IMR-90 (cell line): ENCODE results near the gene PTPRQ. TPM values are rescaled to one million over a fixed set of nuclear protein-coding genes. Genes with fewer than 3 reads are reported as not detected.

ENCODE experiments used
- ATAC-seq: fragments of 200-7000 bp; cut with Tn5 transposase; 2 replicates; pipeline ENCODE4 v1.9.1; 2020; ENCODE audit warnings: low read depth, mild to moderate bottlenecking, moderate library complexity
- BruUV-seq: library from RNA; stranded (reverse); fragments of 400-500 nt; replicated peaks from 2 replicates; lab custom pipeline; 2021; lab: Mats Ljungman, UMichigan
- CTCF ChIA-PET: fragments of 300-600 bp; formaldehyde crosslinking; extraction: SDS; loops from one replicate; lab custom pipeline; 2021; ENCODE audit warnings: antibody characterized with exemption; lab: Yijun Ruan, JAX
- POLR2A ChIA-PET: fragments of 300-600 bp; sonication (Branson Sonifier 250); formaldehyde crosslinking; loops from one replicate; lab custom pipeline; 2022; ENCODE audit warnings: antibody characterized with exemption; ENCODE audit not compliant: unreplicated experiment; lab: Charles Lee
- DNase-seq: peaks from one replicate; pipeline ENCODE4 v3.0.0; 2013
- H2AFZ ChIP-seq: replicated peaks from 2 replicates; pipeline ENCODE3; 2013; ENCODE audit warnings: low read length, mild to moderate bottlenecking; ENCODE audit not compliant: poor library complexity
- H2AK5ac ChIP-seq: 2 replicates; pipeline ENCODE4 v1.6.1; 2013; ENCODE audit warnings: low read depth, low read length, inconsistent platforms
- H2AK9ac ChIP-seq: replicated peaks from 2 replicates; pipeline ENCODE3; 2013; ENCODE audit warnings: mild to moderate bottlenecking, low read depth, low read length, moderate library complexity; ENCODE audit not compliant: poor library complexity
- H2BK120ac ChIP-seq: 2 replicates; pipeline ENCODE4 v1.6.1; 2013; ENCODE audit warnings: low read depth, low read length, inconsistent platforms
- H2BK15ac ChIP-seq: 3 replicates; pipeline ENCODE4 v1.6.1; 2013; ENCODE audit warnings: low read depth, low read length, inconsistent platforms
- H2BK20ac ChIP-seq: 2 replicates; pipeline ENCODE4 v1.6.1; 2013; ENCODE audit warnings: low read depth, mild to moderate bottlenecking, inconsistent platforms, low read length, moderate library complexity
- H2BK5ac ChIP-seq: 2 replicates; pipeline ENCODE4 v1.6.1; 2013; ENCODE audit warnings: mild to moderate bottlenecking, low read depth, low read length, inconsistent platforms; ENCODE audit not compliant: poor library complexity, severe bottlenecking
- H3K14ac ChIP-seq: replicated peaks from 2 replicates; pipeline ENCODE4 v1.6.1; 2013; ENCODE audit warnings: low read depth, low read length, inconsistent platforms
- H3K18ac ChIP-seq: 2 replicates; pipeline ENCODE4 v1.6.1; 2013; ENCODE audit warnings: low read depth, low read length, control low read depth
- H3K23ac ChIP-seq: 2 replicates; pipeline ENCODE4 v1.6.1; 2013; ENCODE audit warnings: low read depth, low read length, inconsistent platforms
- H3K27ac ChIP-seq: 2 replicates; pipeline ENCODE4 v1.5.1; 2013; ENCODE audit warnings: mild to moderate bottlenecking, control low read depth, low read length; ENCODE audit not compliant: insufficient read depth
- H3K27me3 ChIP-seq: 2 replicates; pipeline ENCODE4 v1.6.1; 2013; ENCODE audit warnings: low read length; ENCODE audit not compliant: control insufficient read depth, insufficient read depth
- H3K36me3 ChIP-seq: 2 replicates; pipeline ENCODE4 v1.6.1; 2013; ENCODE audit warnings: low read length, mixed read lengths; ENCODE audit not compliant: control insufficient read depth, insufficient read depth
- H3K4ac ChIP-seq: 2 replicates; pipeline ENCODE4 v1.6.1; 2013; ENCODE audit warnings: low read depth, low read length, inconsistent platforms
- H3K4me1 ChIP-seq: 2 replicates; pipeline ENCODE4 v1.6.1; 2013; ENCODE audit warnings: low read length, mixed read lengths; ENCODE audit not compliant: control insufficient read depth, insufficient read depth
- H3K4me2 ChIP-seq: 2 replicates; pipeline ENCODE4 v1.6.1; 2013; ENCODE audit warnings: low read depth, mild to moderate bottlenecking, control low read depth, low read length, moderate library complexity
- H3K4me3 ChIP-seq: 2 replicates; pipeline ENCODE4 v1.5.1; 2013; ENCODE audit warnings: low read depth, mild to moderate bottlenecking, control low read depth, low read length, moderate library complexity; ENCODE audit not compliant: insufficient read depth
- H3K56ac ChIP-seq: 2 replicates; pipeline ENCODE4 v1.6.1; 2013; ENCODE audit warnings: low read length, inconsistent platforms; ENCODE audit not compliant: insufficient read depth; ENCODE audit errors: extremely low read depth
- H3K79me1 ChIP-seq, 2 experiments: 2 replicates each; pipeline ENCODE4 v1.6.1; 2013; ENCODE audit warnings: low read length in 2 of 2, inconsistent platforms in 1 of 2, low read depth in 1 of 2
- H3K9ac ChIP-seq: 2 replicates; pipeline ENCODE4 v1.6.1; 2013; ENCODE audit warnings: low read depth, low read length, control low read depth
- H3K9me1 ChIP-seq: 2 replicates; pipeline ENCODE4 v1.6.1; 2013; ENCODE audit warnings: low read length, inconsistent platforms; ENCODE audit not compliant: insufficient read depth
- H3K9me3 ChIP-seq: 2 replicates; pipeline ENCODE4 v1.6.1; 2013; ENCODE audit warnings: low read length; ENCODE audit not compliant: control insufficient read depth, insufficient read depth
- H4K20me1 ChIP-seq: 2 replicates; pipeline ENCODE4 v1.6.1; 2013; ENCODE audit warnings: low read length, inconsistent platforms; ENCODE audit not compliant: insufficient read depth
- H4K5ac ChIP-seq: 2 replicates; pipeline ENCODE4 v1.6.1; 2013; ENCODE audit warnings: mild to moderate bottlenecking, low read depth, low read length, control low read depth
- H4K8ac ChIP-seq, 2 experiments: 2 replicates each; pipeline ENCODE4 v1.6.1; 2013; ENCODE audit warnings: low read depth in 2 of 2, low read length in 2 of 2, control low read depth in 1 of 2, inconsistent platforms in 1 of 2
- H4K91ac ChIP-seq: 2 replicates; pipeline ENCODE4 v1.6.1; 2013; ENCODE audit warnings: low read depth, low read length, inconsistent platforms; ENCODE audit not compliant: insufficient read depth
- CEBPB ChIP-seq: IDR thresholded peaks from 2 replicates; pipeline ENCODE4 v1.6.1; 2012; ENCODE audit warnings: low read depth, low read length, improper control_type of control experiment
- CHD1 ChIP-seq: IDR thresholded peaks from 2 replicates; pipeline ENCODE4 v1.6.1; 2012; ENCODE audit warnings: low read depth, low read length, improper control_type of control experiment
- FOS ChIP-seq: fragments of 150-350 bp; IDR thresholded peaks from 2 replicates; pipeline ENCODE4 v1.6.1; 2016; ENCODE audit warnings: low read depth, low read length
- MAFK ChIP-seq: IDR thresholded peaks from 2 replicates; pipeline ENCODE4 v1.6.1; 2012; ENCODE audit warnings: low read depth, low read length, improper control_type of control experiment
- NFE2L2 ChIP-seq: fragments of 150-350 bp; IDR thresholded peaks from 2 replicates; pipeline ENCODE4 v1.6.1; 2016; ENCODE audit warnings: low read depth, mild to moderate bottlenecking, low read length
- POLR2A ChIP-seq: IDR thresholded peaks from 2 replicates; pipeline ENCODE4 v1.6.1; 2012; ENCODE audit warnings: mild to moderate bottlenecking, low read depth, low read length
- RAD21 ChIP-seq: IDR thresholded peaks from 2 replicates; pipeline ENCODE4 v1.6.1; 2012; ENCODE audit warnings: low read length, improper control_type of control experiment
- RCOR1 ChIP-seq: IDR thresholded peaks from 2 replicates; pipeline ENCODE4 v1.6.1; 2012; ENCODE audit warnings: mild to moderate bottlenecking, low read length, improper control_type of control experiment; ENCODE audit not compliant: insufficient replicate concordance
- RFX5 ChIP-seq: IDR thresholded peaks from 2 replicates; pipeline ENCODE4 v1.8.0; 2012; ENCODE audit warnings: low read depth, mild to moderate bottlenecking, low read length, moderate library complexity
- SMC3 ChIP-seq: fragments of 150-350 bp; IDR thresholded peaks from 2 replicates; pipeline ENCODE4 v1.6.1; 2016; ENCODE audit warnings: low read depth, mild to moderate bottlenecking, antibody characterized with exemption, low read length, moderate library complexity
- WGBS, 2 experiments: methylation state at CpG; one replicate each; pipeline versions ENCODE4 v1.1.5 to v1.1.7; 2013; ENCODE audit warnings: missing lambda C conversion rate in 2 of 2; ENCODE audit not compliant: insufficient read length in 1 of 2; ENCODE audit errors: extremely low coverage in 2 of 2; 5-methylcytosine and 5-hydroxymethylcytosine counted together
- dilution Hi-C: fragments of 300-500 bp; cut with HindIII; formaldehyde crosslinking; loops from one replicate; pipeline ENCODE4 v1.14.3; 2018; ENCODE audit warnings: low sequenced_read_pairs; ENCODE audit not compliant: unreplicated experiment
- in situ Hi-C: fragments of 300-500 bp; cut with MboI; formaldehyde crosslinking; loops from 3 replicates; pipeline ENCODE4 v1.14.3; 2019; ENCODE audit warnings: low sequenced_read_pairs, inconsistent platforms, mixed read lengths
- intact Hi-C: fragments of 100-400 bp; cut with micrococcal nuclease; formaldehyde crosslinking; loops from 2 replicates; pipeline ENCODE4 v1.10.0; 2022
- polyA plus RNA-seq, 3 experiments: library from polyadenylated mRNA; depleted of rRNA; stranded (reverse); fragments of >200 nt; gene quantifications; 2 replicates each; pipeline ENCODE4 v1.2.3, GENCODE V29; 2012; ENCODE audit warnings: low replicate concordance in 1 of 3
- total RNA-seq: library from RNA; depleted of rRNA; stranded (reverse); fragments of >200 nt; gene quantifications from 2 replicates; pipeline ENCODE4 v1.2.3, GENCODE V29; 2012
- TF ChIP-seq, protein P1 (sequence below): conservative IDR thresholded peaks from 2 replicates; pipeline ENCODE4 v1.5.1; 2012; ENCODE audit warnings: mild to moderate bottlenecking, low read depth, low read length, improper control_type of control experiment
- TF ChIP-seq, protein P2 (sequence below): fragments of 150-350 bp; IDR thresholded peaks from 2 replicates; pipeline ENCODE4 v1.6.1; 2017; ENCODE audit warnings: mild to moderate bottlenecking, antibody characterized with exemption, low read length, low read depth
- TF ChIP-seq, protein P3 (sequence below): fragments of 150-350 bp; IDR thresholded peaks from 2 replicates; pipeline ENCODE4 v1.6.1; 2016; ENCODE audit warnings: low read depth, mild to moderate bottlenecking, low read length, moderate library complexity, borderline replicate concordance

The PTPRQ gene
- total and polyA plus RNA-seq, 2 of the 4 experiments (the other 2 are of a cell fraction): 0.96 to 1.4 TPM

DNA sequence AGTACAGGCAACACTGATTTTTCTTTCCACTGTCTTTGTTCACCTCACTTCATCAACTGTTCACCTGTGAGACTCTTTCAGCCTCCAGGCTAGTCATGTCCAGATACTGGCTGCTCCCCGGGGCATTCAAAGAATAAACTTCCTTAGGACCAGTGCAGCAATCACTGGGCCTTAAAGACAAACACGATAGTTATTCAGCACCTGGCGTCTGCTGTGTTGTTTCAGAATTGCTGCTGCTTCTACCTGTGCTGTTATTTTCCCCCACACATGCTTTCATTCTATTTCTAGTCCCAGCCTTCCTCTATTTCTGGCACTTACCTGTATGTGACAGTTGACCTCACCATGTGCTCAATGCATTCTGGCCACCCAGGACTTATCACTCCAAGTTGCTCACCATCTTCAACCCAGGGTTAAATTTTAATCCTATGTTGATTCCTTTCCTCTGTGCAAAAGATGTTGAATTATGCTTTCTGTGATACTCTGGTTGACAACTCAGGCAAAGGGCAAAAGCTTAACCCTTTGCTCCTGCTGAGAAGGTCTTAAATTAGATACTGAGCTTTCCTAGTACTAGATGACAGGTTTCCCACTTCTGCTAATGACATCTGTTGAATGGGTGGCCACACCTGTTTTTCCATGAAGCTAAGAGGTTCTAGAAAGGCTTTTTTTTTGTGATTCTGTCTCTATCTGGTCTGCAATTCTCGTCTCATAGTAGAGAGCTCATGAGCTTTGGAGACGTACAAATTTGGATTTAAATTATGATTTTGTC is 41.4 kb downstream of the PTPRQ start (continued):
- TF ChIP-seq CEBPB: no peak

DNA sequence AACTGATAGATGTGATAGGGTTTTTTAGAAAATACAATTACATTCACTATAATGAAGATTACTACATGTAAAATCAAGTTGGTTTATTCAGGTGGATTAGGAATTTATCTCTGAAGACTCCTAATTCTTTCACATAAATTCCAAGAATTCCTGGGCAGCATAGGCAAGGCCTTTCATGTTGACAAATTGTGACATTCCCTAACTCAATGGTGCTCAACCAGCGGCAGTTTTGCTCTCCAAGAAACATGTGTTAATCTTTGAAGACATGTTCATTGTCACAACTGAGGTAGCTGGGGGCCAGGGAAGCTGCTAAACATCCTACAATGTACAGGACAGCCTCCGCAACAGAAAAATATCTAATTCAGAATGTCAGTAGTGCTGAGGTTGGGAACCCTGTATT is 46.3 kb downstream of the PTPRQ start:
- Histone ChIP-seq H3K4me2 (no peak overlapping the region), H4K91ac (no peak overlapping the region), H3K36me3 (no peaks in the 10 kb centered on the region), H3K4me1 (peaks cover under 1% of the 10 kb centered on the region; the same call in 1 of the 2 replicates), H3K4me3 (no peak overlapping the region), H2BK20ac (no peak overlapping the region), H3K27ac (no peak overlapping the region), H4K8ac (no peak overlapping the region), H2BK120ac (no peak overlapping the region), H4K20me1 (no peaks in the 10 kb centered on the region), H3K18ac (no peak overlapping the region), H3K9me1 (no peaks in the 10 kb centered on the region), H3K4ac (no peak overlapping the region), H3K27me3 (no peaks in the 10 kb centered on the region), H2BK5ac (no peak overlapping the region), H2AK5ac (no peak overlapping the region), H3K14ac (no peak overlapping the region), H3K56ac (no peak overlapping the region), H3K23ac (no peak overlapping the region), H2AK9ac (no peak overlapping the region), H3K9me3 (peaks cover 2% of the 10 kb centered on the region; the same call in 1 of the 2 replicates), H3K79me1 (no peaks in the 10 kb centered on the region), H3K9ac (no peak overlapping the region), H2AFZ (no peak overlapping the region), H2BK15ac (no peak overlapping the region), H4K5ac (no peak overlapping the region; the same call in 1 of the 2 replicates)
- no CpG with 5 or more reads among the region's 2 CpGs for WGBS, 2 experiments
- BruUV-seq: no TSS peak
- TF ChIP-seq CEBPB (no peak), SMC3 (no peak), MAFK (no peak), RFX5 (no peak), POLR2A (no peak), NFE2L2 (no peak), CHD1 (no peak), RCOR1 (no peak), FOS (no peak), RAD21 (no peak)
- TF ChIP-seq, protein P1, sequence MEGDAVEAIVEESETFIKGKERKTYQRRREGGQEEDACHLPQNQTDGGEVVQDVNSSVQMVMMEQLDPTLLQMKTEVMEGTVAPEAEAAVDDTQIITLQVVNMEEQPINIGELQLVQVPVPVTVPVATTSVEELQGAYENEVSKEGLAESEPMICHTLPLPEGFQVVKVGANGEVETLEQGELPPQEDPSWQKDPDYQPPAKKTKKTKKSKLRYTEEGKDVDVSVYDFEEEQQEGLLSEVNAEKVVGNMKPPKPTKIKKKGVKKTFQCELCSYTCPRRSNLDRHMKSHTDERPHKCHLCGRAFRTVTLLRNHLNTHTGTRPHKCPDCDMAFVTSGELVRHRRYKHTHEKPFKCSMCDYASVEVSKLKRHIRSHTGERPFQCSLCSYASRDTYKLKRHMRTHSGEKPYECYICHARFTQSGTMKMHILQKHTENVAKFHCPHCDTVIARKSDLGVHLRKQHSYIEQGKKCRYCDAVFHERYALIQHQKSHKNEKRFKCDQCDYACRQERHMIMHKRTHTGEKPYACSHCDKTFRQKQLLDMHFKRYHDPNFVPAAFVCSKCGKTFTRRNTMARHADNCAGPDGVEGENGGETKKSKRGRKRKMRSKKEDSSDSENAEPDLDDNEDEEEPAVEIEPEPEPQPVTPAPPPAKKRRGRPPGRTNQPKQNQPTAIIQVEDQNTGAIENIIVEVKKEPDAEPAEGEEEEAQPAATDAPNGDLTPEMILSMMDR: no peak
- TF ChIP-seq, protein P2, sequence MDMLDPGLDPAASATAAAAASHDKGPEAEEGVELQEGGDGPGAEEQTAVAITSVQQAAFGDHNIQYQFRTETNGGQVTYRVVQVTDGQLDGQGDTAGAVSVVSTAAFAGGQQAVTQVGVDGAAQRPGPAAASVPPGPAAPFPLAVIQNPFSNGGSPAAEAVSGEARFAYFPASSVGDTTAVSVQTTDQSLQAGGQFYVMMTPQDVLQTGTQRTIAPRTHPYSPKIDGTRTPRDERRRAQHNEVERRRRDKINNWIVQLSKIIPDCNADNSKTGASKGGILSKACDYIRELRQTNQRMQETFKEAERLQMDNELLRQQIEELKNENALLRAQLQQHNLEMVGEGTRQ: no peak
- TF ChIP-seq, protein P3, sequence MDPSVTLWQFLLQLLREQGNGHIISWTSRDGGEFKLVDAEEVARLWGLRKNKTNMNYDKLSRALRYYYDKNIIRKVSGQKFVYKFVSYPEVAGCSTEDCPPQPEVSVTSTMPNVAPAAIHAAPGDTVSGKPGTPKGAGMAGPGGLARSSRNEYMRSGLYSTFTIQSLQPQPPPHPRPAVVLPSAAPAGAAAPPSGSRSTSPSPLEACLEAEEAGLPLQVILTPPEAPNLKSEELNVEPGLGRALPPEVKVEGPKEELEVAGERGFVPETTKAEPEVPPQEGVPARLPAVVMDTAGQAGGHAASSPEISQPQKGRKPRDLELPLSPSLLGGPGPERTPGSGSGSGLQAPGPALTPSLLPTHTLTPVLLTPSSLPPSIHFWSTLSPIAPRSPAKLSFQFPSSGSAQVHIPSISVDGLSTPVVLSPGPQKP: no peak
- ChIA-PET POLR2A (no interaction called here), CTCF (no interaction called here)
- in situ Hi-C loops: no loop called here
- no peak for DNase-seq
- dilution Hi-C loops: no loop called here
- no peak for ATAC-seq
- intact Hi-C loops: no loop called here
